ENCODE results near the gene KCNN3. TPM values are rescaled to one million over a fixed set of nuclear protein-coding genes. Genes with fewer than 3 reads are reported as not detected.

The KCNN3 gene
- polyA plus RNA-seq, 1 donor from 2014 or later: 2.2 TPM

DNA sequence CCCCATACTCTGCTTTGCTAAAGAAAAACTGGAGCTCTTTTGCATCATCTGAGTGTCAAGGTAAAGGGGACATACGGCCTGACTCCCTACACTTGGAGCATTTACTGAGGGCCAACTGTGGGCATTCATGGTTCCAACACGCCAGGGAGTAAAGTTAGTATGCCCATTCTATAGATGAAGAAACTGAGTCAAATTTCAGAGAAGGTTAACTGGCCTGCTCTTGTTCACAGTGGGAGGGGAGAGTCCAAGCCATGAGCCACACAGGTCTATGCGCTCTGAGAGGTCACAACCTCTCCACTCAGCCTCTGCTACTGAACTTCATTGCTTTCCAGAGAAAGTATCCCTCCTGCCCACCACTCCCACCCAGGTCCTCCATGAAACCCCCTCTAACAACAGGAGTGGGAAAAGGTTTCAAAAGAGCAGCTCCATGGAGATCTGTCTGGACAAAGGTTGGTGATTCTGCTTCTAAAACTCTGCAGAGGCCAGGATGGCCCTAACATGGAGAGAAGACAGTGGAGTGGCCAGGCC, 6.8 kb upstream of the KCNN3 start:
- Histone ChIP-seq H4K20me1 (ENCODE audit: insufficient read depth) (no peaks in the 10 kb centered on the region), H3K9me2 (ENCODE audit: insufficient read depth, low read length) (no peaks in the 10 kb centered on the region), H3K9me3 (ENCODE audit: low read length) (no peaks in the 10 kb centered on the region), H3K79me2 (replicated peaks; ENCODE audit: insufficient read depth, low read length) (no peaks in the 10 kb centered on the region), H3K4me3 (ENCODE audit: low read length) (no peak overlapping the region), H2AFZ (ENCODE audit: low read depth, low read length) (no peak overlapping the region), H3K27ac (ENCODE audit: low read length) (no peak overlapping the region), H3K27me3 (ENCODE audit: insufficient read depth, low read depth, low read length) (no peaks in the 10 kb centered on the region), H3K36me3 (ENCODE audit: insufficient read depth, low read length) (no peaks in the 10 kb centered on the region), H3F3A (ENCODE audit: insufficient read depth, low read length, poor library complexity, severe bottlenecking) (no peaks in the 10 kb centered on the region), H3K4me2 (ENCODE audit: low read length) (no peak overlapping the region), H3K9ac (ENCODE audit: low read length) (no peak overlapping the region)
- no peak for TF ChIP-seq EZH2 (IDR thresholded peaks at IDR 0.05; ENCODE audit: borderline replicate concordance, insufficient read depth, low read length, poor library complexity, severe bottlenecking)
- TF ChIP-seq POLR2AphosphoS5 (IDR thresholded peaks at IDR 0.05): no peak
- TF ChIP-seq, protein P1, sequence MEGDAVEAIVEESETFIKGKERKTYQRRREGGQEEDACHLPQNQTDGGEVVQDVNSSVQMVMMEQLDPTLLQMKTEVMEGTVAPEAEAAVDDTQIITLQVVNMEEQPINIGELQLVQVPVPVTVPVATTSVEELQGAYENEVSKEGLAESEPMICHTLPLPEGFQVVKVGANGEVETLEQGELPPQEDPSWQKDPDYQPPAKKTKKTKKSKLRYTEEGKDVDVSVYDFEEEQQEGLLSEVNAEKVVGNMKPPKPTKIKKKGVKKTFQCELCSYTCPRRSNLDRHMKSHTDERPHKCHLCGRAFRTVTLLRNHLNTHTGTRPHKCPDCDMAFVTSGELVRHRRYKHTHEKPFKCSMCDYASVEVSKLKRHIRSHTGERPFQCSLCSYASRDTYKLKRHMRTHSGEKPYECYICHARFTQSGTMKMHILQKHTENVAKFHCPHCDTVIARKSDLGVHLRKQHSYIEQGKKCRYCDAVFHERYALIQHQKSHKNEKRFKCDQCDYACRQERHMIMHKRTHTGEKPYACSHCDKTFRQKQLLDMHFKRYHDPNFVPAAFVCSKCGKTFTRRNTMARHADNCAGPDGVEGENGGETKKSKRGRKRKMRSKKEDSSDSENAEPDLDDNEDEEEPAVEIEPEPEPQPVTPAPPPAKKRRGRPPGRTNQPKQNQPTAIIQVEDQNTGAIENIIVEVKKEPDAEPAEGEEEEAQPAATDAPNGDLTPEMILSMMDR (IDR thresholded peaks at IDR 0.05; ENCODE audit: poor library complexity, severe bottlenecking): no peak
- no peak for TF ChIP-seq TAF1 (IDR thresholded peaks at IDR 0.05; ENCODE audit: low read depth)
- TF ChIP-seq, protein P2, sequence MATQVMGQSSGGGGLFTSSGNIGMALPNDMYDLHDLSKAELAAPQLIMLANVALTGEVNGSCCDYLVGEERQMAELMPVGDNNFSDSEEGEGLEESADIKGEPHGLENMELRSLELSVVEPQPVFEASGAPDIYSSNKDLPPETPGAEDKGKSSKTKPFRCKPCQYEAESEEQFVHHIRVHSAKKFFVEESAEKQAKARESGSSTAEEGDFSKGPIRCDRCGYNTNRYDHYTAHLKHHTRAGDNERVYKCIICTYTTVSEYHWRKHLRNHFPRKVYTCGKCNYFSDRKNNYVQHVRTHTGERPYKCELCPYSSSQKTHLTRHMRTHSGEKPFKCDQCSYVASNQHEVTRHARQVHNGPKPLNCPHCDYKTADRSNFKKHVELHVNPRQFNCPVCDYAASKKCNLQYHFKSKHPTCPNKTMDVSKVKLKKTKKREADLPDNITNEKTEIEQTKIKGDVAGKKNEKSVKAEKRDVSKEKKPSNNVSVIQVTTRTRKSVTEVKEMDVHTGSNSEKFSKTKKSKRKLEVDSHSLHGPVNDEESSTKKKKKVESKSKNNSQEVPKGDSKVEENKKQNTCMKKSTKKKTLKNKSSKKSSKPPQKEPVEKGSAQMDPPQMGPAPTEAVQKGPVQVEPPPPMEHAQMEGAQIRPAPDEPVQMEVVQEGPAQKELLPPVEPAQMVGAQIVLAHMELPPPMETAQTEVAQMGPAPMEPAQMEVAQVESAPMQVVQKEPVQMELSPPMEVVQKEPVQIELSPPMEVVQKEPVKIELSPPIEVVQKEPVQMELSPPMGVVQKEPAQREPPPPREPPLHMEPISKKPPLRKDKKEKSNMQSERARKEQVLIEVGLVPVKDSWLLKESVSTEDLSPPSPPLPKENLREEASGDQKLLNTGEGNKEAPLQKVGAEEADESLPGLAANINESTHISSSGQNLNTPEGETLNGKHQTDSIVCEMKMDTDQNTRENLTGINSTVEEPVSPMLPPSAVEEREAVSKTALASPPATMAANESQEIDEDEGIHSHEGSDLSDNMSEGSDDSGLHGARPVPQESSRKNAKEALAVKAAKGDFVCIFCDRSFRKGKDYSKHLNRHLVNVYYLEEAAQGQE (IDR thresholded peaks at IDR 0.05; ENCODE audit: borderline replicate concordance): no peak
- TF ChIP-seq MXI1 (conservative IDR thresholded peaks at IDR 0.05; ENCODE audit: poor library complexity, severe bottlenecking): no peak
- no peak for TF ChIP-seq RAD21 (conservative IDR thresholded peaks at IDR 0.05)
- TF ChIP-seq EP300 (conservative IDR thresholded peaks at IDR 0.05; ENCODE audit: poor library complexity, severe bottlenecking): no peak
- TF ChIP-seq SMC3 (conservative IDR thresholded peaks at IDR 0.05; ENCODE audit: poor library complexity): no peak

DNA sequence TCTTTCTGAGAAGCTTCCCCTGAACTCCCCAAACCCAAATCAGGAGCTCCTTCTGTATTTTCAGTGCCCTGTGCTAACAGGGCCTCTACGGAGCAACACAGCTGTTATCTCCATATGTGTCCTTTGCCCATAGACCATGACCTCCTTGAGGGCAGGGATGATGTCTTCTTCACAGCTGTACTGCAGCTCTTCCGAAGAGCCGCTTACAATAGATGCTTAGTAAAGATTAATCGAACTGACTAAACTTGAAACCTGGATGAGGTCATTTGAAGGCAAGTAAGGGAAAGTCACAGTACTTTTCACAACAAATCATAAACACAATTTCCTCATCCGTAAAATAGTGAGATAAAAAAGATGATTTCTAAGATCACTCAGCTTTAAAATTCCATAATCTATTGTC, 4.4 kb upstream of the KCNN3 start:
- no peak overlapping the region for H3K9ac ChIP-seq (ENCODE audit: low read length)
- H3K27me3 ChIP-seq (ENCODE audit: insufficient read depth, low read depth, low read length): no peaks in the 10 kb centered on the region
- no peak overlapping the region for H3K27ac ChIP-seq (ENCODE audit: low read length)
- no peaks in the 10 kb centered on the region for H3K9me2 ChIP-seq (ENCODE audit: insufficient read depth, low read length)
- no peaks in the 10 kb centered on the region for H3K36me3 ChIP-seq (ENCODE audit: insufficient read depth, low read length)
- no peaks in the 10 kb centered on the region for H3K9me3 ChIP-seq (ENCODE audit: low read length)
- peaks cover under 1% of the 10 kb centered on the region for H3K79me2 ChIP-seq (replicated peaks; ENCODE audit: insufficient read depth, low read length)
- H4K20me1 ChIP-seq (ENCODE audit: insufficient read depth): no peaks in the 10 kb centered on the region
- H2AFZ ChIP-seq (ENCODE audit: low read depth, low read length): no peak overlapping the region
- H3K4me3 ChIP-seq (ENCODE audit: low read length): no peak overlapping the region
- TF ChIP-seq MXI1 (conservative IDR thresholded peaks at IDR 0.05; ENCODE audit: poor library complexity, severe bottlenecking) (no peak), EZH2 (IDR thresholded peaks at IDR 0.05; ENCODE audit: borderline replicate concordance, insufficient read depth, low read length, poor library complexity, severe bottlenecking) (no peak), SMC3 (conservative IDR thresholded peaks at IDR 0.05; ENCODE audit: poor library complexity) (no peak), POLR2AphosphoS5 (IDR thresholded peaks at IDR 0.05) (no peak), RAD21 (conservative IDR thresholded peaks at IDR 0.05) (no peak), TAF1 (IDR thresholded peaks at IDR 0.05; ENCODE audit: low read depth) (no peak), EP300 (conservative IDR thresholded peaks at IDR 0.05; ENCODE audit: poor library complexity, severe bottlenecking) (no peak)
- TF ChIP-seq, protein P1 (IDR thresholded peaks at IDR 0.05; ENCODE audit: poor library complexity, severe bottlenecking): no peak
- TF ChIP-seq, protein P2 (IDR thresholded peaks at IDR 0.05; ENCODE audit: borderline replicate concordance): no peak
- H3K4me2 ChIP-seq (ENCODE audit: low read length): no peak overlapping the region
- no peaks in the 10 kb centered on the region for H3F3A ChIP-seq (ENCODE audit: insufficient read depth, low read length, poor library complexity, severe bottlenecking)
